ENCODE data around the gene EYS. TPM values are rescaled to one million over a fixed set of nuclear protein-coding genes. Genes with fewer than 3 reads are reported as not detected.
A peak's percentile ranks its signal among the peaks of the same experiment; 100 is the strongest.
"Not testable (repeated sequence)": the region's sequence is repeated elsewhere in the genome, so short reads cannot be mapped to it uniquely, and the experiment has no call there.

EYS gene
- total and polyA plus RNA-seq, 2 donors: 4.4 TPM; not detected in 1

DNA sequence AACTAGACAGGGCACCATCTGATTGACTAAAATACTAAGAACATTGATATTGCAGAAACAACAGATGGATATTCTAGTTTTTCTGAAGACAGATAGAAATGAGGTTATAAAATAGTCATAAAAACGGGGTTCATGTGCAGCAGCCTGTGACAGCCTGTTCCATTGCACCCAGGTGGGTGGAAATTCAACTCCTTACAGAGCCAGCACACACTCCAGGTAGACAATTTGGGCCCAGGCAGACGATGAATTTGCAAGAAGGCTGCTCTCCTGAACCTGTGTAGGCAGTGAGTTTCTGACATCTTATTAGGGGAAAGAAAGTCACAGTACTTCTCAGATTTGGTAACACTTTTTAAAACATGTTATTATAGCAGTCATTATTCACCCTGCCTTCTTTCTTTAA is 1657.3 kb downstream of the EYS start:
- H3K36me3 ChIP-seq (ENCODE audit: insufficient read depth): peaks cover 2% of the 10 kb centered on the region
- H3K27ac ChIP-seq (ENCODE audit: low read depth): no peak overlapping the region
- no peak overlapping the region for H3K4me3 ChIP-seq (ENCODE audit: low read depth, low read length)
- no peak for DNase-seq (ENCODE audit: extremely low spot score)
- WGBS: 81% methylated on average over 2 of the region's 2 CpGs
- H3K4me1 ChIP-seq (ENCODE audit: insufficient read depth): no peaks in the 10 kb centered on the region

DNA sequence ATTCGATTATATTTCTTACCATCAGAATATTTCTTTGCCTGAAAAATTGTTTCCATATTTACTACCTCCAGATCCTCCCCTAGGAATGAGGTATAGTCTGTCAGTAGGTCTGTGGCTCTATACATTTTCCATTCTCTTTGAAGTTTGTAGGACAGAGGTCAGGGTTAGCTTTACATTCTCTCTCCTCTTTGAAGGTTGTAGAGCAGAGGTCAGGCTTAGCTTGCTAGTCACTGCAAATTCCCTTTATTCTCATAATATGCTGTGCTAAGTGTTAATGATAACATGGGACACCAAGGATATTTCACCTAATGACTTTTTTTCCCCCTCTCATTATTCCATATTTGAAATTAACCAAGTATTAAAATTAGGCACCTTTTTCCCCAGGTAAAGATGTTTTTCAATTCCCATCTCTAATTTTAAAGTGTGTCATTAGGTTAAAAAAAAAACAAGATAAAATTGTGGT is 1660.2 kb downstream of the EYS start:
- H3K27ac ChIP-seq (ENCODE audit: low read depth): no peak overlapping the region

DNA sequence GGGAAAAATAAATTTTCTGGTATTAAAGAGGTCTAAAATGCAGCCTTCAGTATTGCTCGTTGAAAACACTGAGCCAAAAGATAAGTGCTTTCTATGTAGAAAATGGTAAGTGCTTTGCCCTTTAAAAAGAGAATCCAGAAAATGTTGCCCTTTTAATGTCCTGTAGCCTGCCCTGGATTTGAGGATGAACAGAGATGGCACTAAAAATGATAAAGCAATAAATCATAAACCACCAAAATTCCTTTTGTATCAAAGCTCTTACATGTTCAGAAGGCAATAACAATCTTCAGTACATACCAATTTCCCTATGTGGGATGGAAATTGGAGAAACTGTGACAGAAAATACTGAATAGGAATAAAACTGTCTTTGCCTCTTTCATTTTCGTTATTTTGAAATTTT is 1665.7 kb downstream of the EYS start:
- Histone ChIP-seq H3K36me3 (ENCODE audit: insufficient read depth) (no peaks in the 10 kb centered on the region), H3K4me1 (ENCODE audit: insufficient read depth) (no peaks in the 10 kb centered on the region), H3K4me3 (ENCODE audit: low read depth, low read length) (no peak overlapping the region), H3K27ac (ENCODE audit: low read depth) (no peak overlapping the region)
- WGBS: 60% methylated on average over 2 of the region's 2 CpGs
- DNase-seq (ENCODE audit: extremely low spot score): no peak

More for the DNA sequence above, 1660.2 kb downstream of the EYS start:
- peaks cover 2% of the 10 kb centered on the region for H3K36me3 ChIP-seq (ENCODE audit: insufficient read depth)
- no peak overlapping the region for H3K4me3 ChIP-seq (ENCODE audit: low read depth, low read length)
- WGBS: 73% methylated on average over 1 of the region's 1 CpG
- DNase-seq (ENCODE audit: extremely low spot score): no peak
- no peaks in the 10 kb centered on the region for H3K4me1 ChIP-seq (ENCODE audit: insufficient read depth)

DNA sequence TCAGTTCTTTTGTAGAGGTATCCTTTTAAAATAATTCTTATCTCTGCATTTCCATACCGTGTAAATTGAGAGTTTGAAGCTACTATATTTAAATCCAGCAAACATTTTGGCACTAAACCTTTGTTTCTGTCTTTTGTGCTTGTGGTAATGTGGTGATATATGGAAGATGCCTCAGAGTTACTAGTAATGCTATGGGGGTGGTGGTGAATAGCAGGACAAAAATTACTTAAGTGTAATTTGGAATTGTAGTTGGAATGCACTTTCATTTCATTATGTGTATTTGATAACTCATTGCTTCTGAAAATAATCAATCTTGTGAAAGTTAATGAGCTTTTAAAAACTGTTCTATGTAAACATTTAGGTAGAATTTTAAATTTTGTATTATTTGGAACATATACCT is 1666.9 kb downstream of the EYS start:
- H3K36me3 ChIP-seq (ENCODE audit: insufficient read depth): no peaks in the 10 kb centered on the region
- no peak for DNase-seq (ENCODE audit: extremely low spot score)
- 42% methylated on average over 1 of the region's 1 CpG for WGBS
- H3K4me1 ChIP-seq (ENCODE audit: insufficient read depth): no peaks in the 10 kb centered on the region
- no peak overlapping the region for H3K27ac ChIP-seq (ENCODE audit: low read depth)
- no peak overlapping the region for H3K4me3 ChIP-seq (ENCODE audit: low read depth, low read length)

DNA sequence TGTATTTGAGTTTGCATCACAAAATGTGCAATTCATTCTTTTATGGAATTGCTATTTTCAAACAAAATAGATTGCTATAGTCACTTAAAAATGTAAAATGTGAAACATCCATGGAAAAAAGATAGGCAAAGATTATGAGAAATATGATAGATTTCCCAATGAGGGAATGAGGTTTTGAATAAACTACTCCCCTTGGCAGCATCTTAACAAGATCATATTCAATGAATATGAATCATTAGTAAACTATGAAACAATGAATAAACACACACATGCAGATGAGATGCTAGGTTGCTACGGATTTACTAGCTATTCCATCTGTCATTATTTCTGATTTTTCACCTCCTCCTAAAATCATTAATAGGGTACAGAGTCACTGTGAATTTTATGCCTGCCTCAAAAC is 1669.6 kb downstream of the EYS start:
- WGBS: 28% methylated on average over 1 of the region's 1 CpG
- no peak for DNase-seq (ENCODE audit: extremely low spot score)
- no peak overlapping the region for H3K4me3 ChIP-seq (ENCODE audit: low read depth, low read length)
- H3K36me3 ChIP-seq (ENCODE audit: insufficient read depth): no peaks in the 10 kb centered on the region
- H3K4me1 ChIP-seq (ENCODE audit: insufficient read depth): no peaks in the 10 kb centered on the region
- H3K27ac ChIP-seq (ENCODE audit: low read depth): no peak overlapping the region

DNA sequence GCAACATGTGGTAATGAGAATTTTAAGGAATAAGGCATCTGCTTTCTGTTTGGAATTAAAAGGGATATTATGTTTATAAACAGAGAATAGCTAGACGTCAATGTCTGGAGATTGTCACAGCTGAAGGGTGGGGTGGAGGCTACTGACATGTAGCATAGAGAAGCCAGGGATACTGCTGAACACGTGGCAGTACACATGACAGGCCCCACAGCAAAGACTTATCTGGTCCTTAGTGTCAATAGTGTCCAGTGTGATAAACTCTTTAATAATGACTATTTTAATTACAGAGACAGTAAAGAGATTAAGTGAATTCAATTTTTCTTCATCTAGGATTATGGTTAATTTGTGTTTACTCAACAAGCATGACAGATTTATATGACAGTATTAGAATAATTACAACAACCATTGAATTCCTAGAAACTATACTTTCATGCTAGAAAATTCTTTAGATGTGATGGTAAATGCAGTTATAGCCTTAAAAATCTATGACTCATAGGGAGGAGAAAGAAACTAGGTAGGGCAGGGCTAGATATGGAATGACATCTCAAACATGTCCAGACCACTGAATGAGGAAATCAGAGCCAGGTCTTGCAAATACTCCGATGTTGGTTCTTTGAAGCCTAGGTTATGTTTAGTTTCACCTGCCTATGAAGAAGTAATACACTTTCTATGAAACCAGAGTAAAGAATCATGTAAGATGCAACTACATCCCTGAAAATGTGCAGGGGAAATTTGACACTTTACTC is 1671.9 kb downstream of the EYS start:
- H3K4me3 ChIP-seq (ENCODE audit: low read depth, low read length): no peak overlapping the region
- no peaks in the 10 kb centered on the region for H3K36me3 ChIP-seq (ENCODE audit: insufficient read depth)
- no peak for DNase-seq (ENCODE audit: extremely low spot score)
- WGBS: 27% methylated on average over 3 of the region's 3 CpGs
- no peaks in the 10 kb centered on the region for H3K4me1 ChIP-seq (ENCODE audit: insufficient read depth)
- no peak overlapping the region for H3K27ac ChIP-seq (ENCODE audit: low read depth)

DNA sequence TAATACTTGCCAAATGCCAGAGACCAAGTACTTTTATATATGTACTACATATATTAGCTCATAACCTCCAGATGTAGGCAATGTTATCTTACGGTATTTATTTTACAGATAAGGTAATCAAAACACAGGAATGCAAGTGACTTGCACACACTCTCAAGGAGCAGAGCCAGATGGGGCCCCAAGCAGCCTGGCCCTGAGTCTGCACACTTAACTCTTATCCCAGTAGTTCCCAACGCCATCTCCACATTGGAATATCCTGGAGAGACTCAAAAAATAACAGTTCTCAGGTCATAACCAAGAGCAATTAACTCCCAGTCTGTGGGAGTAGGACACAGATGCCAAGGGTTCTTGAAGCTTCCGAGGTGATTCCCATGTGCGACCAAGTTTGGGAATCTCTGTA is 1672.7 kb downstream of the EYS start:
- WGBS: 54% methylated on average over 4 of the region's 4 CpGs
- Histone ChIP-seq H3K27ac (ENCODE audit: low read depth) (no peak overlapping the region), H3K4me3 (ENCODE audit: low read depth, low read length) (no peak overlapping the region), H3K4me1 (ENCODE audit: insufficient read depth) (no peaks in the 10 kb centered on the region), H3K36me3 (ENCODE audit: insufficient read depth) (no peaks in the 10 kb centered on the region)
- no peak for DNase-seq (ENCODE audit: extremely low spot score)

DNA sequence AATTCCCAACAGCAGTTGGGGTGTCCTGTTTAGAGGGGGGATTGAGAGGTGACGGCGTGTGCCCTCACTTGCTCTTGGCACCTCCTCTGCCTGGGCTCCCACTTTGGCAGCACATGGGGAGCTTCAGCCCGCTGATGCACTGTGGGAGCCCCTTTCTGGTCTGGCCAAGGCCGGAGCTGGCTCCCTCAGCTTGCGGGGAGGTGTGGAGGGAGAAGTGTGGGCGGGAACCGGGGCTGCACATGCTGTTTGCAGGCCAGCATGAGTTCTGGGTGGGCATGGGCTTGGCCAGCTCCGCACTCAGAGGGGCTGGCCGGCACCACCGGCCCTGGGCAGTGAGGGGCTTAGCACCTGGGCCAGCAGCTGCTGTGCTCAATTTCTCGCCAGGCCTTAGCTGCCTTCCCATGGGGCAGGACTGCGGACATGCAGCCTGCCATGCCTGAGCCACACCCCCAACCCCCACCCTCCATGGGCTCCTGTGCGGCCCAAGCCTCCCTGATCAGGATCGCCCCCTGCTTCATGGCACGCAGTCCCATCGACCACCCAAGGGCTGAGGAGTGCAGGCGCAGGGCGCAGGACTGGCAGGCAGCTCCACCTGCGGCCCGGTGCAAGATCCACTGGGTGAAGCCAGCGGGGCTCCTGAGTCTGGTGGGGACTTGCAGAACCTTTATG is 1675.9 kb downstream of the EYS start:
- not testable (repeated sequence) for H3K4me1 ChIP-seq (ENCODE audit: insufficient read depth); H3K4me3 ChIP-seq (ENCODE audit: low read depth, low read length); DNase-seq (ENCODE audit: extremely low spot score); H3K27ac ChIP-seq (ENCODE audit: low read depth); H3K36me3 ChIP-seq (ENCODE audit: insufficient read depth)
- 96% methylated on average over 21 of the region's 21 CpGs for WGBS

DNA sequence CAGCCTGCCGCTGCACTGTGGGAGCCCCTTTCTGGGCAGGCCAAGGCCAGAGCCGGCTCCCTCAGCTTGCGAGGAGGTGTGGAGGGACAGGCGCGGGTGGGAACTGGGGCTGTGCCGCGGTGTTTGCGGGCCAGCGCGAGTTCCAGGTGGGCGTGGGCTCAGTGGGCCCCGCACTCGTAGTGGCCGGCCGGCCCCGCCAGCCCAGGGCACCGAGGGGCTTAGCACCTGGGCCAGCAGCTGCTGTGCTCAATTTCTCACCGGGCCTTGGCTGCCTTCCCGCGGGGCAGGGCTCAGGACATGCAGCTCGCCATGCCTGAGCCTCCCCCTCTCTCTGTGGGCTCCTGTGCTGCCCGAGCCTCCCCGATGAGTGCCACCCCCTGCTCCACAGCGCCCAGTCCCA is 1683.3 kb downstream of the EYS start:
- no peak for DNase-seq (ENCODE audit: extremely low spot score)
- no peaks in the 10 kb centered on the region for H3K4me1 ChIP-seq (ENCODE audit: insufficient read depth)
- H3K27ac ChIP-seq (ENCODE audit: low read depth): no peak overlapping the region
- H3K4me3 ChIP-seq (ENCODE audit: low read depth, low read length): no peak overlapping the region
- 98% methylated on average over 24 of the region's 24 CpGs for WGBS
- H3K36me3 ChIP-seq (ENCODE audit: insufficient read depth): no peaks in the 10 kb centered on the region

DNA sequence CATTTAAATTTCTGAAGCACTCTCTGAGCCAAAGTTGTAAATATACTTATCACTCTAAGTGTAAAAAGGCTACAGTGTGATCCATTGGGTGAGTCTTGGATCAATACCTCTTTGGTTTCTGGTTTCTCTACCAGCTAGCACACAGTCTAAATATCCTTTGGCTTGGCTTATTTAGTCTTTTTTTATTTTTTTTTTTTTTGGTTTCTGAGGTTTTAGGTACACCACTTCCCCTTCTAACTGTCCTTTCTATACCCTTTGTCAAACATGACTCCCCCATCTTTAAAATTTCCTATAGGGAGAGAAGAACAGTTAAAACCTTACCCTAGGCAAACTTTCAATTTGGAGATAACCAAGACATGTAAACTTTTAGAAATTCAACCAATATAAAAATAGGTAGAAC is 1692.4 kb downstream of the EYS start:
- Histone ChIP-seq H3K27ac (ENCODE audit: low read depth) (no peak overlapping the region), H3K4me3 (ENCODE audit: low read depth, low read length) (no peak overlapping the region), H3K4me1 (ENCODE audit: insufficient read depth) (no peaks in the 10 kb centered on the region), H3K36me3 (ENCODE audit: insufficient read depth) (no peaks in the 10 kb centered on the region)
- DNase-seq (ENCODE audit: extremely low spot score): no peak

DNA sequence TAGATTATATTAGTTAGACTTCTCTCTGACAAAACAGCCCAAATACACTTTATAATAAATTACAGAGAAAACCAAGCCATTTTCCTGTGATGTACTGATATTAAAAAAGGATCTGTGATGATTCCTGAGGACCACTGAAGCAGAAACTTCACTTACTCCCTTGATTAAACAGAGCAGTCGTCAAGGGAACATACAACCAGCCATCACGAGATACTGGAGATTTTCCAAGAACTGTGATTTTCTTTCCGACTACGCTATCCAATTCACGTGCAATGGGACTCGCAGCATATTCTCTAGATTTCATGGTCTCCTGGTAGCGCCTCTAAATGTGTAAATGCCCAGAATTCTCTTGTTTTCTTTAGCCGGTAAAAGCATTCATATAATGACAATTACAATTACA is 1694.0 kb downstream of the EYS start:
- H3K4me3 ChIP-seq (ENCODE audit: low read depth, low read length): no peak overlapping the region
- no peaks in the 10 kb centered on the region for H3K36me3 ChIP-seq (ENCODE audit: insufficient read depth)
- H3K4me1 ChIP-seq (ENCODE audit: insufficient read depth): no peaks in the 10 kb centered on the region
- WGBS: 66% methylated on average over 8 of the region's 8 CpGs
- H3K27ac ChIP-seq (ENCODE audit: low read depth): no peak overlapping the region
- no peak for DNase-seq (ENCODE audit: extremely low spot score)

DNA sequence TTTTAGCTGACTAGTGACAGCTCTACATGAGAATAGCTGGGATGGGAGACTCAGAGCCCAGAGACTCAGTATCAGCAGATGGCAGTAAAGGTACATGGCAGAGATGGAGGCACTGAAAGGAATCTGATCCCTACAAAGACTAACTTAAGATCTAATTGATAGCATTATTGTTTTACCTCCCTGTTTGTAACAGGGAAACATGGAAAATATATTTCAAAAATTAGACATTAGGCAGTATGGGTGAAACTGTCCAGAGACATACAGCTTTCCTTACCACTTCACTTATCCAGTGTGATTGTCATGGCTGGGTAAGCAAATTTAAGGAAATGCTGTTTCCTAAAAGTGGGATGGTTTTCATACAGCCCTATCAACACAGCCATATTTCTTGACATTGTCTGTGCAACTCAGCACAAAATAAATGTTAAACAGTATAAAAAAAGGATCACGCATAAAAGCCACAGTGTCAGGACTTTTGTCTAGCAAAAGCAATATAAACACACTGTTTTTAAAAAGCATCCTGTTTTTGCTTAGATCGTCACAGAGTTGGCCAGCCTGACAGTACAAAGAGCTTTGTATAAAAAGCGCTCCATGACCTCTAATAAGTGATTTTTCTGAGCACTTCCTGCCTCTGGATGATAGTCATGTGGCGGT is 1694.5 kb downstream of the EYS start:
- no peak overlapping the region for H3K4me3 ChIP-seq (ENCODE audit: low read depth, low read length)
- 39% methylated on average over 4 of the region's 4 CpGs for WGBS
- H3K4me1 ChIP-seq (ENCODE audit: insufficient read depth): no peaks in the 10 kb centered on the region
- no peaks in the 10 kb centered on the region for H3K36me3 ChIP-seq (ENCODE audit: insufficient read depth)
- no peak overlapping the region for H3K27ac ChIP-seq (ENCODE audit: low read depth)
- peak; percentile 69 for DNase-seq (ENCODE audit: extremely low spot score)

DNA sequence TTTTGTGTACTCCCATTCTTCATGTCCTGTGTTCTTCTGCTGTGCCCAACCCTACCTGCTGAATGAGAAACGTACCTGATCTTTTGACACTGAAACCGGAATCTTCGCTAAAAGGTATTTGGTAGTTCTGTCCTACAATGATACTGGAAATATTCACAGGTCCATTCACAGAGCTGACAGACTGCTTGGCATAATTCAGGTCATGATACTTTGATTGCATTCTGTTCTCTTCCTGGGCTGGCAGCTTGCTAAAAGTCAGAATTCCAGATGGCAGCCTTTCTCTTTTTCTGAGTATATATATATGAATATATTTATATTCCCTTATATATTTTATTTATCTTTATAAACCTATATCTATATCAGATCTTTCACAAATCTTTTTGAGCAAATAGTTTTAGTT is 1696.4 kb downstream of the EYS start:
- no peaks in the 10 kb centered on the region for H3K36me3 ChIP-seq (ENCODE audit: insufficient read depth)
- no peak overlapping the region for H3K27ac ChIP-seq (ENCODE audit: low read depth)
- H3K4me3 ChIP-seq (ENCODE audit: low read depth, low read length): no peak overlapping the region
- no peaks in the 10 kb centered on the region for H3K4me1 ChIP-seq (ENCODE audit: insufficient read depth)
- no peak for DNase-seq (ENCODE audit: extremely low spot score)
- 92% methylated on average over 3 of the region's 3 CpGs for WGBS

DNA sequence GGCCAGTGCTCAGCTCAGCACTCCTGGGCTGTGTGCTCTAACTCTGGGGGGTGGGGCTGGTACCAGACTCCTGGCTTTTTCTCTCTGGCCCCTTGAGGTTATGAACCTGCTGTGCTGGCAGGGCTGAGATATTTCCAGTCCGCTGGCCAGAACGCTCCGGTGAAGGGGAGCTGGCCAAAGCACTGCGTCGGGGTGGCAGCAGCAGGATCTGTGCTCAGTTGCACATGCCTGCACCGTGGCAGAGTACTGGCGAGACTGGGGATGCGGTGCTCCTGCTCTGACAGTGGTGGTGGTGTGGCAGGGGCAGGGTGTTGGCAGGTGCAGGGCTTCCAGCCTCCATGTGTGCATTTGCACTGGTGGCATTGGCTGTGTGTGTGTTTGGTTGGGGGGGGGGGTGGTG is 1697.0 kb downstream of the EYS start:
- no peak overlapping the region for H3K4me3 ChIP-seq (ENCODE audit: low read depth, low read length)
- no peak for DNase-seq (ENCODE audit: extremely low spot score)
- H3K27ac ChIP-seq (ENCODE audit: low read depth): no peak overlapping the region
- no peaks in the 10 kb centered on the region for H3K4me1 ChIP-seq (ENCODE audit: insufficient read depth)
- no peaks in the 10 kb centered on the region for H3K36me3 ChIP-seq (ENCODE audit: insufficient read depth)
- 97% methylated on average over 8 of the region's 8 CpGs for WGBS

All from urinary bladder (tissue), 4 donors.